ENCODE measurements around the gene CELF1. TPM values are rescaled to one million over a fixed set of nuclear protein-coding genes. Genes with fewer than 3 reads are reported as not detected.

CELF1 gene
- total RNA-seq = 227 TPM

DNA sequence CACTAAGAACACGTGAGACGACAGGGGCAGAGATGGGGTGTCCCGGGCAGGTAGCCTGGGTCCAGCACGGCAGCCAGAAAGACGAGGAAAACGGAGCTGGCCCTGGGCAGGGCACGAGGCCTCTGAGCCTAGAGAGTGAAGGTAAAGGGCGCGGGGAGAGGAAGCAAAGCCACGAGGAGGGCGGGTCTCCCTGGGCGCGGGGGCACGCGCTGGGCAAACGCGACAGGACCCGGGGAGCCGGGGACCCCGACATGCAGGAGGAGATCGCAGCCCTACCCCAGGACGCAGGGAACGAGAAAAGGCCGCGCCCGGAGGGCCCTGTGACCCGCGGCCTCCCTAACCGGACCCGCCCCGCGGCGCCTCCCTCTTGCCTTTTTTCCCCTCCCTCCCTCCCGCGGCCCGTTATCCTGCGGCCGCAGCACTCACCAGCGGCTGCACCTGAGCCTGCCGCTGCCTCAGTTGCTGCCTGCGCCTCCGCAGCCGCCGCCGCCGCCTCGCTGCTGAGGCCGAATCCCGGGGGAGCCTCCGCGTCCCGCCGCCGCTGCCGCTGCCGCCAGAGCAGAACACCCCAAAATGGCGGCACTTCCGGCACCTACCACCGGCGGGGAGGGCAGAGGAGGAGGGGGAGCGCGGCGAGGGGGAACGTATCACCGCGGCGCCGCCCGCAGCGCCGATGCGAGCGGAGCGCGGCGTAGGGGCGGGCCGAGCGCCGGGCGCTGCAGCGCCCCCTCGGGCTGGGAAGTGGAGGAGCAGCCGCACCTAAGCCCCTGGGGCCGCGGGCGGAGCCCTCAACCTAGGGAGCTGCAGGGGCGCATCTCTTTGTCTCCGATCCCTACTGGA is at the start of gene CELF1:
TSS of gene CELF1 (minus strand) at position 567 of the 840 bp plus-strand sequence. CDS start 53,609 bp downstream, outside the sequence.

DNA sequence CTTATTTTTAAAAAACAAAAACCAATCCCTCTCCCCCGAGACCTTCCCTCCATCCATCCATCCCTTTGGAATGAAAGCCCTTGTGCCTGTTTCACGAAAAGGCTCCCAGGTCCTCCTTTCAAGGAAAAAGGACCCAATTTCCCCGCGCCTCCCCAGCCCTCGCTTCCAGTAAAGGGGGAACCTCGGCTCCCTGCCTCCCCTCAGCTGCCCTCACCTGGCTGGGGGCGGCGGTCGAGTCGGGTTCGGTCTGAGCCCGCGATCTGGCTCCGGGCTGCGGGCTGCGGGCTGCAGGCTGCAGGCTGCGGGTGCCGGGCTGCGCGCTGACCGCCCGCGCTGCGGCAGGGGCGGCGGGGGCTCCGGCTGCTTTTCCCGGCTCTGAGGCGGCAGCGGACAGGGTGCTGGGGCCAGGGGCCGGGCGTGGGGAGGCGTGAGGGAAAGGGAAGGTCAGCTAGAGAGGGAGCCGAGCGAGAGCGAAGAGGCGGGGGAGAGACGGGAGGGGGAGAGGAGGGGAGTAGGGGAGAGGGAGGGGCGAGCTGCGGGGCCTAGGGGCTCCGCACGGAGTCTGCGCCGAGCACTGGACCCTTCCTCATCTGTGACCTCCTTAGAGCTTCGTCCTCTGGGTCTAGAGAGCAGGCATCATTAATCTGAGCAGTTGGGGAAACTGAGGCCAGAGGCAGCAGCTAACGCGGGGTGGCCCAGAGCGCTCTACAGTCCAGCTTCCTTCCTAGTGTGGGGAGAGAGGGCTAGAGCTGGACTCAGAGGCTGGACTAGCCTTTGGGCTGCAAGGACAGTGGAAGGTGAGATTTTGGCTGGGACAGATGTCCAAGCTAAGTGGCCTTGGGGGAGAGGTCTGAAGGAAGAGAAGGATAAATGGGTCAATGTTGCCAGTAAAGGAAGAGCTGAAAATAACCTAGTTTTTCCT is 41.3 kb upstream of the CELF1 start, which contains the start of gene C1QTNF4:
TSS of gene C1QTNF4 (minus strand) at position 478 of the 922 bp plus-strand sequence. CDS start 3,601 bp downstream, outside the sequence.

DNA sequence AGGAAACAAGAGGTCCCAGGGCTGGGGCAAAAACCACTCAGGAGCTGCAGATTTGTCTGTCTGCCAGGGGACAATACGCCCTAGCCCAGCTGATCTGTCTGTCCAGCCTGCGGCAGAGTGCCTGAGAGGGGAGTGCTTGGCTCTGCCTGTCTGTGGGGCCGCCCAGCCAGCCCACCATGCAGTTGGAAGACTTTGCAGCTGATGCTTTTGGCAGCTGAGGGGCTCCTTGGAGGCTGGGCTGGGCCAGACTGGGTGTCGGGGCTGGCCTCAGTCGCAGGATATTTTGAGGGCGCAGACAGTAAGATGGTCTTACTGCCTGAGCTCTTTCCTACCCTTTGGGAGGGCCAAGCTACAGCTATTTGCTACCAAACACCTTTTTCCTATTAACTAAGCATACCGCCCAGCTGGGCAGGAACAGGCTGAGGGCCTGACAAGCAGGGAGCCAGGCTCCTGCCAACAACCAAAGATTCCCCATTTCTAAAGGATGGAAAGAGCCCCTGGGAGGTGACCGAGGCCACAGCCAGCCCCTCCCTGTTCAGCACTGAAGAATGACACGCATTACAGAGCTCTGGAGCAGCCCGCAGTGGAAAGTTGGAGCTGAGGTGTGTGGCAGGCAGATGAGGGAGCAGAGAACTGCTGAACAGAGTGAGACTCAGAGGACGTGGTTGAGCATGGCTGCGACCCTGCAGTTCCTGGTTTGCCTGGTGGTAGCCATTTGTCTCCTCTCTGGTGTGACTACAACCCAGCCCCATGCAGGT is 33.3 kb upstream of the CELF1 start, which contains the start of gene FAM180B:
TSS of gene FAM180B (plus strand) at position 581 of the 758 bp plus-strand sequence. CDS start at position 672, 91 bp downstream.

DNA sequence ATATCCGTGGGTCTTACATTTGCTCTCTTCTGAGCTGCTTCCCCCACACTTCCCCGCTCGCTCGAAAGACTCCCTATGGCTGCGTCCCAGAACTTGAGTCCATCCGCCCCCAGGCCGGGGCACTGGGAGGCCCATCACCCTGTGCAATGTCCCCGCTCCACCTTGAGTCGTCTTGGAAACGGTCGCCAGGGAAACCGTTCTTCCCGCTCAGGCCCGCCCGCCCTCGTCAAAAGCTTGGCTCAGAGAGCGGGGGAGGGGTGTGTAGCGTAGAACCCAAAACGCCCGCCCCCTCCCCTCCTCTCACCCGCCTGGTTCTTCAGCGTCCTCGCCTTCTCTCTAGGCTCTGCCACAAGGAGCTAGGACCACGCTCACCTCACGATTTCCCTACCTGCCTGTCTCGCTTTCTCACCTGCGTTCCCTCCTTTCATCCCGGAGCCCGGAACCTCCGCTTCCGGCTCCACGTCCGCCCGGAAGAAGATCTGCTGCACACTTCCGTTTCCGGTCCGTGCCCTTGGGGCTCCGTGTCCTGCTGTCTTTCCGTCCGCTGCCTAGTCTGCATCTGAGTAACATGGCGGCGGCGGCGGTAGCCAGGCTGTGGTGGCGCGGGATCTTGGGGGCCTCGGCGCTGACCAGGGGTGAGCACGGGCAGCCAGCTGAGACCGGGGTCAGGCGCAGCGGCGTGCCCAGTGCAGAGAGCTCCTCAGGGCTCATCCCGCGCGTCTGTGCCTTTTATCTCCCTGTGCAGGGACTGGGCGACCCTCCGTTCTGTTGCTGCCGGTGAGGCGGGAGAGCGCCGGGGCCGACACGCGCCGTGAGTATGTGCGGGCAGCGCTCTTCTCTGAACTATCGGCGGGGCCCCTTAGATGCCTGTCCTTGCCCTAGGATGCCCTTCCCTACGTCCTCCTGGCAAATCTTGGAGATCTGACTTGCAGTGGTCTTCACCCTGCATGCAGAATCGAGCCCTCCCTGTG is 25.9 kb upstream of the CELF1 start, which contains the start of the genes KBTBD4 and NDUFS3:
TSS of gene KBTBD4 (minus strand) at position 447 of the 971 bp plus-strand sequence. CDS start at position 428, 19 bp downstream.
TSS of gene NDUFS3 (plus strand) at position 551 of the 971 bp plus-strand sequence. CDS start at position 569, 18 bp downstream.

DNA sequence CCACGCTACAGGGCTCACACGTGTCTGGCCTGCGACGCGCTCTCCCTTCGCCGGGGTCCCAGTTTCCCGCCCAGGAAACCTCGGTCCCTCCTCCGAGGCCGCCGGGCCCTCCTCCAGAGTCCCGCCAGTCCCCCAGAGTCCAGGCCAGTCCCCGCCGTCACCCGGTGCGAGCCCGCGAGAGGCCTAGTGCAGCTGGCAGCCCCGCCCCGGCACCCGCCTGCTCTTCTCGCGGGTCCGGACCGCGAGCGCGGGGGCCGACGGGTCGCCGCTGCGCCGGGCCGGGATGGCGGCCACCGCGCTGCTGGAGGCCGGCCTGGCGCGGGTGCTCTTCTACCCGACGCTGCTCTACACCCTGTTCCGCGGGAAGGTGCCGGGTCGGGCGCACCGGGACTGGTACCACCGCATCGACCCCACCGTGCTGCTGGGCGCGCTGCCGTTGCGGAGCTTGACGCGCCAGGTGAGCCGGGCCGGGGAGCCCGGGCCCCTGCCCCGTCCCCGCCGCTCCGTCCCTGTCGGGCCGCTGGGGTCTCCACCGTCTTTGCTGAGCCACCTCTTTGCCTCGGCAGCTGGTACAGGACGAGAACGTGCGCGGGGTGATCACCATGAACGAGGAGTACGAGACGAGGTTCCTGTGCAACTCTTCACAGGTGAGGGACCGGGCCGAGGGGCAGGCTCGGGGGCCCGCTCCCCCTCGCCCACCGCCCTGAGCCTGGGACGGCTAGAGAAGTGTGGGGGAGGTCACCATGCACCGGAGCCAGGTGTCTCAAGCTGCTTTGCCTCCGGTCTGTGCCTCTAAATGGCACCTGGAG is 12.6 kb upstream of the CELF1 start, which contains the start of gene PTPMT1:
TSS of gene PTPMT1 (plus strand) at position 260 of the 809 bp plus-strand sequence. CDS start at position 284, 24 bp downstream.

DNA sequence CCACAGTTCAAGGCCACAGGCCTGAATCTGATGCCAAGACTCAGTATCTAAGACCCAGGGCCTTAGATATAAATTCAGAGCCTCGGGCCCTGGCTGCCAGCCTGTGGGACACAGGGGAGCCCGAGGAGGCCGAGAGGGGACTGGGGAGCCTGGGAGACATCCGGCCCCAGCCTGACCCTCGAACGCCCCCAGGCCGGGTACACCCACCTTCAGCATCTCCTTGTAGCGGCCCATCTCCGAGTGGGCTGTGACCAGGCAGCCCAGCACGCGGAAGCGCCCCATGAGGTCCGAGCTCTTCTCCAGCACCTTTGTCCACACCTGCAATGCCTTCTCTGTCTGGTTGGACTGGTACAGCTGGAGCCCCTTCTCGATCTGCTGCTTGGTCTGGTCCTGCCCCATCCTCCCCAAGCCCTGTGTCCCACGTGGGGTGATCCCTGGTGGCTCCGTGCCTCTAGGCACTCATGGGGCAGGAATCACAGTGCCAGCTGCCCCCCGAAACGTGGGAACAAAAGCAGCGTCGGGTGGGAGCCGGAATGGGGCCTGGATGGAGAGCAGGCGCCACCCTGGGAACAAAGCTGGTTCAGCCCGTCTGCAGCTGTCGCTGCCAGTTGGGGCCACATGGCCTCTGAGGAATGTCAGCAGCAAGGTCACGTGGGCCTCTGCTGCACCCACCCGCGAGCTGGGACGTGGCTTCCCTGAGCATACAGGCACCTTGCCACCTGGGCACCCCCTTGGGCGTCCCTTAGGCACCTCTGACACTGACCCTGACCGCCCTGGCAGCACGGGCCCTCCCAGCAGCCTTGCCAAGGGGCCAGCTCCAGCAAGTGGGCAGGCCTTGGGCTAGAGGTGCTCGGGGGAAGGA is 104.1 kb downstream of the CELF1 start, which contains the start of gene RAPSN:
TSS of gene RAPSN (minus strand) at position 571 of the 862 bp plus-strand sequence. CDS start at position 399, 172 bp downstream.

DNA sequence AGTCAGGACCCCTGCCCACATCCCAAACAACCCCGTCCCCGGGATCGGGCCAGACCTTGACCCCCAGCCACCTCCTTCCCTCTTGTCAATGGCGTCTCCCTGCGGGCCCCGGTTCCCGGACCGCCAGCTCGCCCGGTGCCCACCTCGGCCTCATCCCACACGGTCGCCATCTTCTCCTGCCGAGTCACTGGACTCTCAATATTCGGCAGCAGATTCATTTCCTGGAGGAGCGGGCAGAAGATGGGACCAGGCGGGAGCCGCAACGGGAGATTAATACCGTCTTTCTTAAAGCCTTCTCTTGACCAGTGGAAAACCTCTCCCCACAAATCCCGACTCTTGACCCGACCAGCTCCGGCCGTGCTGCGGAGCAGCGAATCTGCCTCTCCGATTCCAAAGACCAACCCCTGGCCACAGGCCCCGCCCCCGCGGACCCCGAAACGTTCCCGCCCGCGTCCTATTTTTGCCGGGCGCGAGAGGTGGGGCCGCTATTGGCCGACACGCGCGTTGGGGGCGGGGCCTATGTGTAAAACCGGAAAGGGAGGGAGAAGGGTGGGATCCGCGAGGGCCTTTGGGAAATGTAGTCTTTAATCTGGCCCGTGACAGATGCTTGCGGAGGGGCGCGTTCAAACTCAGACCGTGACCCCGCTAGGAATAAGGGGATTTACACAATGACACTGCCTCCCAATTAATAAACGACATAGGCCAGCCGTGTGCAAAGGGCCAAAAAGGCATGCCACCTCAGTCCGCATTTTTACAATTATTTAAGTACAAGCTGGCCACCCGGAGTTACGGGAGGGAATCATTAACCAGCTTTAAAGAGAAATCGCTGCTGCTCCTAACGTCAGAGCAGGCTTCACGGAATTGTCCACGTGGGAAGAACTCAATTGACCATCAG is 126.6 kb downstream of the CELF1 start, which contains the start of gene PSMC3:
TSS of gene PSMC3 (minus strand) at position 378 of the 895 bp plus-strand sequence. CDS start at position 218, 160 bp downstream.

Other genes with a start within 250 kb of the CELF1 start
- gene MYBPC3, start 200.4 kb downstream of the CELF1 start, total RNA-seq = 0.11 TPM
- 5.4 TPM for gene SPI1, start 174.6 kb downstream of the CELF1 start, total RNA-seq
- gene SLC39A13, start 144.5 kb downstream of the CELF1 start, total RNA-seq = 52.1 TPM
- gene PSMC3, start 126.7 kb downstream of the CELF1 start, total RNA-seq = 116 TPM
- 8.1 TPM for gene RAPSN, start 104.0 kb downstream of the CELF1 start, total RNA-seq
- gene PTPMT1, start 12.5 kb upstream of the CELF1 start, total RNA-seq = 87.0 TPM
- 31.8 TPM for gene KBTBD4, start 25.8 kb upstream of the CELF1 start, total RNA-seq
- 62.6 TPM for gene NDUFS3, start 25.9 kb upstream of the CELF1 start, total RNA-seq
- gene FAM180B, start 33.5 kb upstream of the CELF1 start, total RNA-seq = 1.2 TPM
- gene C1QTNF4, start 41.3 kb upstream of the CELF1 start, total RNA-seq = 18.5 TPM
- 48.7 TPM for gene MTCH2, start 89.4 kb upstream of the CELF1 start, total RNA-seq
- 4.2 TPM for gene AGBL2, start 162.2 kb upstream of the CELF1 start, total RNA-seq
- gene FNBP4, start 214.2 kb upstream of the CELF1 start, total RNA-seq = 211 TPM

Data from camera-type eye (tissue), 1 donor.